GM12865 (cell line): ENCODE data around the gene DPYSL4.

Experiments used
- DNase-seq: peaks from one replicate; pipeline ENCODE4 v3.0.0; 2010; ENCODE audit warnings: low read depth
- H3K4me3 ChIP-seq: 2 replicates; pipeline ENCODE4 v1.5.1; 2011; ENCODE audit warnings: mild to moderate bottlenecking, low read depth, low read length, control low read depth
- TF ChIP-seq, protein P1 (sequence below): IDR thresholded peaks from 2 replicates; pipeline ENCODE4 v1.5.1; 2011; ENCODE audit warnings: low read length, control low read depth, low read depth, inconsistent platforms; ENCODE audit not compliant: insufficient read depth; ENCODE audit errors: missing control alignments

The DPYSL4 gene

GRCh38 chr10:132166216-132166950 lies 20.4 kb upstream of the DPYSL4 start:
- TF ChIP-seq, protein P1, sequence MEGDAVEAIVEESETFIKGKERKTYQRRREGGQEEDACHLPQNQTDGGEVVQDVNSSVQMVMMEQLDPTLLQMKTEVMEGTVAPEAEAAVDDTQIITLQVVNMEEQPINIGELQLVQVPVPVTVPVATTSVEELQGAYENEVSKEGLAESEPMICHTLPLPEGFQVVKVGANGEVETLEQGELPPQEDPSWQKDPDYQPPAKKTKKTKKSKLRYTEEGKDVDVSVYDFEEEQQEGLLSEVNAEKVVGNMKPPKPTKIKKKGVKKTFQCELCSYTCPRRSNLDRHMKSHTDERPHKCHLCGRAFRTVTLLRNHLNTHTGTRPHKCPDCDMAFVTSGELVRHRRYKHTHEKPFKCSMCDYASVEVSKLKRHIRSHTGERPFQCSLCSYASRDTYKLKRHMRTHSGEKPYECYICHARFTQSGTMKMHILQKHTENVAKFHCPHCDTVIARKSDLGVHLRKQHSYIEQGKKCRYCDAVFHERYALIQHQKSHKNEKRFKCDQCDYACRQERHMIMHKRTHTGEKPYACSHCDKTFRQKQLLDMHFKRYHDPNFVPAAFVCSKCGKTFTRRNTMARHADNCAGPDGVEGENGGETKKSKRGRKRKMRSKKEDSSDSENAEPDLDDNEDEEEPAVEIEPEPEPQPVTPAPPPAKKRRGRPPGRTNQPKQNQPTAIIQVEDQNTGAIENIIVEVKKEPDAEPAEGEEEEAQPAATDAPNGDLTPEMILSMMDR = no peak
- no peak overlapping the region for H3K4me3 ChIP-seq
- DNase-seq = no peak

- no peak for DNase-seq
- TF ChIP-seq, protein P1 = no peak
These were observed 19.6 kb upstream of the DPYSL4 start for GRCh38 chr10:132167041-132167674.

DNA sequence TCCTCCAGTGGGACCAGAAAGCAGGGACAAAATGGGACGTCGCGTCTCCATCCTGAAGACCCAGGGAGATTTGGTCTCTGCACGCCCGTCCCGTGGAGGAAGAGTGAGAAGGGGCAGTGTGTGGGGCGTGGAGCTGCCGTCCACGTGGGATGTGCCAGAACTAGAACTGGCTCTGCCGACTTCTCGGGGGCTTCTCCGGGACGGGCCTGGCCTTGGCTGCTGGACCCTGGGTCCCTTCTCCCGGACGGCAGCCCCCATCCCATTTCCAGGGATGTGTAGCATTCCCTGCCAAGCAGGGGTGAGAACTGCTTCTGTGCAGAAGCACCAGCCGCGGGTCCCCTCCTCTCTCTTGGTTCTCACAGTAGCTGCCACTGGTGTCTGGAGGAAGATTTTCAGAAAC lies 18.8 kb upstream of the DPYSL4 start:
- DNase-seq = no peak
- TF ChIP-seq, protein P1 = no peak
- H3K4me3 ChIP-seq = no peak overlapping the region

More at GRCh38 chr10:132167041-132167674, 19.6 kb upstream of the DPYSL4 start:
- H3K4me3 ChIP-seq = no peak overlapping the region

- TF ChIP-seq, protein P1 = no peak
- H3K4me3 ChIP-seq = no peak overlapping the region
- DNase-seq = no peak
These were observed 18.1 kb upstream of the DPYSL4 start for GRCh38 chr10:132168571-132169030.

- TF ChIP-seq, protein P1 = no peak
- H3K4me3 ChIP-seq = no peak overlapping the region
- DNase-seq = no peak
These were observed 17.6 kb upstream of the DPYSL4 start for GRCh38 chr10:132169031-132169765.

GRCh38 chr10:132169766-132170560 lies 16.8 kb upstream of the DPYSL4 start:
- TF ChIP-seq, protein P1 = no peak
- no peak for DNase-seq
- H3K4me3 ChIP-seq = no peak overlapping the region
